Large intestine (tissue), 3 donors: Measurements from ENCODE around the gene CNOT1. TPM values are rescaled to one million over a fixed set of nuclear protein-coding genes. Genes with fewer than 3 reads are reported as not detected.

ENCODE experiments used
- DNase-seq, 2 donors: peaks; one replicate each; pipeline versions ENCODE4 v3.0.0 to v3.0.0-alpha.2; 2013
- H3K27ac ChIP-seq: one replicate; pipeline ENCODE4 v1.5.1; 2013; ENCODE audit warnings: low read length
- H3K27me3 ChIP-seq: 2 replicates; pipeline ENCODE4 v1.6.1; 2013; ENCODE audit warnings: low read length; ENCODE audit not compliant: control insufficient read depth, insufficient read depth
- H3K36me3 ChIP-seq: 2 replicates; pipeline ENCODE4 v1.6.1; 2013; ENCODE audit warnings: low read length; ENCODE audit not compliant: control insufficient read depth, insufficient read depth
- H3K4me1 ChIP-seq: one replicate; pipeline ENCODE4 v1.6.1; 2013; ENCODE audit warnings: low read length; ENCODE audit not compliant: control insufficient read depth, insufficient read depth
- H3K4me3 ChIP-seq: one replicate; pipeline ENCODE4 v1.5.1; 2013; ENCODE audit warnings: low read length
- H3K9me3 ChIP-seq: one replicate; pipeline ENCODE4 v1.6.1; 2013; ENCODE audit warnings: mild to moderate bottlenecking, low read depth, low read length, moderate library complexity; ENCODE audit not compliant: control insufficient read depth
- WGBS: methylation state at CpG from one replicate; pipeline ENCODE4 v1.1.5; 2013; ENCODE audit warnings: low lambda C conversion rate; ENCODE audit not compliant: insufficient coverage; 5-methylcytosine and 5-hydroxymethylcytosine counted together
- polyA plus RNA-seq: library from polyadenylated mRNA; unstranded; fragments of 120-200 nt; gene quantifications from one replicate; pipeline ENCODE4 v1.2.1, GENCODE V29; 2013

Gene CNOT1
- polyA plus RNA-seq, 1 donor, result 171 TPM

GRCh38 chr16:58518980-58519368, 110.7 kb downstream of the CNOT1 start:
- H3K4me1 ChIP-seq, result peaks cover 10% of the 10 kb centered on the region
- H3K4me3 ChIP-seq, result no peak overlapping the region
- H3K27ac ChIP-seq, result no peak overlapping the region
- peaks cover 70% of the 10 kb centered on the region for H3K36me3 ChIP-seq
- no CpG with 5 or more reads among the region's 1 CpG for WGBS
- no peaks in the 10 kb centered on the region for H3K9me3 ChIP-seq
- H3K27me3 ChIP-seq, result no peaks in the 10 kb centered on the region
- DNase-seq, result no peak

GRCh38 chr16:58518083-58518979, 111.3 kb downstream of the CNOT1 start:
- no peak overlapping the region for H3K4me3 ChIP-seq
- peaks cover 10% of the 10 kb centered on the region for H3K4me1 ChIP-seq
- H3K27ac ChIP-seq, result no peak overlapping the region
- DNase-seq, result no peak
- H3K36me3 ChIP-seq, result peaks cover 64% of the 10 kb centered on the region
- 67% methylated on average over 1 of the region's 8 CpGs for WGBS
- H3K9me3 ChIP-seq, result no peaks in the 10 kb centered on the region
- no peaks in the 10 kb centered on the region for H3K27me3 ChIP-seq

GRCh38 chr16:58516768-58517107, 112.9 kb downstream of the CNOT1 start:
- Histone ChIP-seq H3K27ac (no peak overlapping the region), H3K9me3 (no peaks in the 10 kb centered on the region), H3K36me3 (peaks cover 48% of the 10 kb centered on the region), H3K4me3 (no peak overlapping the region), H3K4me1 (peaks cover 10% of the 10 kb centered on the region), H3K27me3 (no peaks in the 10 kb centered on the region)
- DNase-seq, result no peak
- WGBS, result 100% methylated on average over 1 of the region's 4 CpGs

- H3K27ac ChIP-seq, result peak overlapping the region; percentile 82
- no peaks in the 10 kb centered on the region for H3K27me3 ChIP-seq
- peak; percentile 37 to 63 for DNase-seq
- H3K4me1 ChIP-seq, result peaks cover 10% of the 10 kb centered on the region
- WGBS, result 20% methylated on average over 1 of the region's 66 CpGs
- peaks cover 42% of the 10 kb centered on the region for H3K36me3 ChIP-seq
- no peaks in the 10 kb centered on the region for H3K9me3 ChIP-seq
- peak overlapping the region; percentile 79 for H3K4me3 ChIP-seq
These were observed 113.5 kb downstream of the CNOT1 start for GRCh38 chr16:58515871-58516767.

- H3K36me3 ChIP-seq, result peaks cover 34% of the 10 kb centered on the region
- H3K9me3 ChIP-seq, result no peaks in the 10 kb centered on the region
- H3K27me3 ChIP-seq, result no peaks in the 10 kb centered on the region
- H3K4me1 ChIP-seq, result peaks cover 10% of the 10 kb centered on the region
- peak; percentile 83 to 91 for DNase-seq
- no CpG with 5 or more reads among the region's 80 CpGs for WGBS
- peak within 1 kb of the TSS; percentile 79 for H3K4me3 ChIP-seq
- H3K27ac ChIP-seq, result peak within 1 kb of the TSS; percentile 82
These were observed 114.3 kb downstream of the CNOT1 start, which contains the start of gene SETD6 for GRCh38 chr16:58515125-58515870. Gene SETD6 (plus strand): TSS chr16:58515517. CDS start chr16:58515538, 21 bp downstream.

GRCh38 chr16:58513874-58514273, 115.8 kb downstream of the CNOT1 start:
- Histone ChIP-seq H3K27me3 (no peaks in the 10 kb centered on the region), H3K4me1 (peaks cover 10% of the 10 kb centered on the region), H3K9me3 (no peaks in the 10 kb centered on the region), H3K36me3 (peaks cover 22% of the 10 kb centered on the region), H3K4me3 (no peak overlapping the region), H3K27ac (no peak overlapping the region)
- whole genome bisulfite sequencing, result 20% methylated on average over 1 of the region's 3 CpGs
- no peak for DNase-seq

- Histone ChIP-seq H3K9me3 (no peaks in the 10 kb centered on the region), H3K36me3 (peaks cover 8% of the 10 kb centered on the region), H3K4me1 (peaks cover 10% of the 10 kb centered on the region), H3K27me3 (no peaks in the 10 kb centered on the region), H3K4me3 (no peak overlapping the region), H3K27ac (no peak overlapping the region)
- no CpG with 5 or more reads among the region's 17 CpGs for WGBS
- peak; percentile 48 to 55 for DNase-seq
These were observed 117.5 kb downstream of the CNOT1 start for GRCh38 chr16:58511933-58512815.

GRCh38 chr16:58510776-58511628, 118.6 kb downstream of the CNOT1 start:
- H3K36me3 ChIP-seq, result no peaks in the 10 kb centered on the region
- WGBS, result no CpG with 5 or more reads among the region's 30 CpGs
- no peak overlapping the region for H3K27ac ChIP-seq
- no peaks in the 10 kb centered on the region for H3K27me3 ChIP-seq
- H3K9me3 ChIP-seq, result no peaks in the 10 kb centered on the region
- DNase-seq, result no peak
- no peak overlapping the region for H3K4me3 ChIP-seq
- peaks cover 3% of the 10 kb centered on the region for H3K4me1 ChIP-seq
